HG03342 (cell line): ENCODE results near the gene SAFB2.
"Not testable (repeated sequence)": the region's sequence is repeated elsewhere in the genome, so short reads cannot be mapped to it uniquely, and the experiment has no call there.

ENCODE experiments used
- ATAC-seq: cut with Tn5 transposase; IDR thresholded peaks from one replicate; pipeline ENCODE4 v1.9.1; 2021; ENCODE audit warnings: mild to moderate bottlenecking, moderate library complexity; ENCODE audit not compliant: unreplicated experiment

SAFB2 gene

GRCh38 chr19:5608766-5609165 lies 13.8 kb downstream of the SAFB2 start:
- not testable (repeated sequence) for ATAC-seq

GRCh38 chr19:5608291-5608690 lies 14.3 kb downstream of the SAFB2 start:
- no peak for ATAC-seq

- no peak for ATAC-seq
Measured at GRCh38 chr19:5607318-5608275, 15.0 kb downstream of the SAFB2 start.

- no peak for ATAC-seq
Measured at GRCh38 chr19:5605362-5605761, 17.2 kb downstream of the SAFB2 start.

- no peak for ATAC-seq
Measured at GRCh38 chr19:5603626-5604025, 18.9 kb downstream of the SAFB2 start.

- ATAC-seq = no peak
Measured at GRCh38 chr19:5600797-5601196, 21.8 kb downstream of the SAFB2 start.

- ATAC-seq = no peak
Measured at GRCh38 chr19:5595745-5596144, 26.8 kb downstream of the SAFB2 start.

GRCh38 chr19:5595129-5595528 lies 27.4 kb downstream of the SAFB2 start:
- no peak for ATAC-seq

- ATAC-seq = no peak
Measured at GRCh38 chr19:5594521-5594950, 28.0 kb downstream of the SAFB2 start.

GRCh38 chr19:5593343-5594255 lies 29.0 kb downstream of the SAFB2 start:
- ATAC-seq = no peak

- no peak for ATAC-seq
Measured at GRCh38 chr19:5592531-5593342, 29.8 kb downstream of the SAFB2 start.

GRCh38 chr19:5591476-5591875 lies 31.1 kb downstream of the SAFB2 start:
- ATAC-seq = no peak

- no peak for ATAC-seq
Measured at GRCh38 chr19:5590865-5591154, 31.8 kb downstream of the SAFB2 start.

- ATAC-seq = no peak
Measured at GRCh38 chr19:5590151-5590864, 32.3 kb downstream of the SAFB2 start.

GRCh38 chr19:5588906-5589676 lies 33.5 kb downstream of the SAFB2 start:
- no peak for ATAC-seq

- ATAC-seq = no peak
Measured at GRCh38 chr19:5588441-5588840, 34.1 kb downstream of the SAFB2 start.

- ATAC-seq = no peak
Measured at GRCh38 chr19:5587661-5588060, 34.9 kb downstream of the SAFB2 start.

- no peak for ATAC-seq
Measured at GRCh38 chr19:5587071-5587455, 35.5 kb downstream of the SAFB2 start.

GRCh38 chr19:5586300-5587070 lies 36.1 kb downstream of the SAFB2 start:
- ATAC-seq = no peak
